Measurements from ENCODE around the gene SPAG17. TPM values are rescaled to one million over a fixed set of nuclear protein-coding genes. Genes with fewer than 3 reads are reported as not detected.

SPAG17 gene
- total RNA-seq, 3 donors from 2014 or later, result 1.3 to 6.9 (median 5.9) TPM

GRCh38 chr1:117967477-117967876 lies 217.6 kb downstream of the SPAG17 start:
- no peaks in the 10 kb centered on the region for H3K4me1 ChIP-seq
- no peak for DNase-seq (ENCODE audit: low spot score in 2 of 2)
- no peaks in the 10 kb centered on the region for H3K36me3 ChIP-seq
- H3K27me3 ChIP-seq, result no peaks in the 10 kb centered on the region
- no peak overlapping the region for H3K27ac ChIP-seq
- no peak overlapping the region for H3K4me3 ChIP-seq
- no peak for TF ChIP-seq POLR2A (IDR thresholded peaks at IDR 0.05)
- no peak for TF ChIP-seq CTCF (IDR thresholded peaks at IDR 0.05)
- TF ChIP-seq POLR2AphosphoS5 (IDR thresholded peaks at IDR 0.05), result no peak
- intact Hi-C loops (cut with DNase I; ENCODE audit: low total_unique reads), result no loop called here
- H3K9me3 ChIP-seq, result no peaks in the 10 kb centered on the region

GRCh38 chr1:117964290-117965038 lies 220.6 kb downstream of the SPAG17 start:
- H3K27ac ChIP-seq, result no peak overlapping the region
- TF ChIP-seq POLR2A (IDR thresholded peaks at IDR 0.05), result no peak
- no peak for TF ChIP-seq CTCF (IDR thresholded peaks at IDR 0.05)
- no peak for TF ChIP-seq POLR2AphosphoS5 (IDR thresholded peaks at IDR 0.05)
- intact Hi-C loops (cut with DNase I; ENCODE audit: low total_unique reads), result no loop called here

GRCh38 chr1:117959364-117959763 lies 225.7 kb downstream of the SPAG17 start:
- intact Hi-C loops (cut with DNase I; ENCODE audit: low total_unique reads), result no loop called here
- Histone ChIP-seq H3K36me3 (peaks cover 11% of the 10 kb centered on the region), H3K27me3 (no peaks in the 10 kb centered on the region), H3K27ac (no peak overlapping the region), H3K9me3 (no peaks in the 10 kb centered on the region), H3K4me3 (no peak overlapping the region), H3K4me1 (no peaks in the 10 kb centered on the region)
- TF ChIP-seq CTCF (IDR thresholded peaks at IDR 0.05), result no peak
- TF ChIP-seq POLR2A (IDR thresholded peaks at IDR 0.05), result no peak
- TF ChIP-seq POLR2AphosphoS5 (IDR thresholded peaks at IDR 0.05), result no peak
- DNase-seq (ENCODE audit: low spot score in 2 of 2), result no peak

More at GRCh38 chr1:117964290-117965038, 220.6 kb downstream of the SPAG17 start:
- no peak for DNase-seq (ENCODE audit: low spot score in 2 of 2)
- Histone ChIP-seq H3K9me3 (no peaks in the 10 kb centered on the region), H3K4me1 (no peaks in the 10 kb centered on the region), H3K27me3 (no peaks in the 10 kb centered on the region), H3K4me3 (no peak overlapping the region), H3K36me3 (no peaks in the 10 kb centered on the region)

- H3K9me3 ChIP-seq, result no peaks in the 10 kb centered on the region
- H3K4me3 ChIP-seq, result no peak overlapping the region
- peaks cover 28% of the 10 kb centered on the region for H3K36me3 ChIP-seq
- DNase-seq (ENCODE audit: low spot score in 2 of 2), result no peak
- H3K27me3 ChIP-seq, result no peaks in the 10 kb centered on the region
- TF ChIP-seq CTCF (IDR thresholded peaks at IDR 0.05), result no peak
- no peak for TF ChIP-seq POLR2A (IDR thresholded peaks at IDR 0.05)
- TF ChIP-seq POLR2AphosphoS5 (IDR thresholded peaks at IDR 0.05), result no peak
- no peak overlapping the region for H3K27ac ChIP-seq
- intact Hi-C loops (cut with DNase I; ENCODE audit: low total_unique reads), result no loop called here
- H3K4me1 ChIP-seq, result no peaks in the 10 kb centered on the region
Observed at GRCh38 chr1:117952386-117952785, 232.6 kb downstream of the SPAG17 start.

- intact Hi-C loops (cut with DNase I; ENCODE audit: low total_unique reads), result no loop called here
- Histone ChIP-seq H3K27me3 (no peaks in the 10 kb centered on the region), H3K27ac (no peak overlapping the region), H3K4me1 (no peaks in the 10 kb centered on the region), H3K36me3 (peaks cover 8% of the 10 kb centered on the region), H3K9me3 (no peaks in the 10 kb centered on the region), H3K4me3 (no peak overlapping the region)
- no peak for DNase-seq (ENCODE audit: low spot score in 2 of 2)
- no peak for TF ChIP-seq POLR2A (IDR thresholded peaks at IDR 0.05)
- TF ChIP-seq POLR2AphosphoS5 (IDR thresholded peaks at IDR 0.05), result no peak
- TF ChIP-seq CTCF (IDR thresholded peaks at IDR 0.05), result no peak
Observed at GRCh38 chr1:117942293-117942692, 242.7 kb downstream of the SPAG17 start.
